ENCODE results near the gene COCH. TPM values are rescaled to one million over a fixed set of nuclear protein-coding genes. Genes with fewer than 3 reads are reported as not detected.

The COCH gene
- total RNA-seq, 1 experiment from 2014 or later = 9.4 TPM

GRCh38 chr14:30874999-30875787 is 834 bp downstream of the COCH start:
- H3K27me3 Mint-ChIP-seq (ENCODE audit: low read depth) = peaks cover 52% of the 10 kb centered on the region
- H3K9me3 Mint-ChIP-seq = no peaks in the 10 kb centered on the region
- H3K36me3 Mint-ChIP-seq = no peaks in the 10 kb centered on the region
- peak; percentile 56 for ATAC-seq
- DNase-seq (ENCODE audit: low spot score) = peak; percentile 53
- H3K4me3 Mint-ChIP-seq = peak overlapping the region; percentile 64
- ChIA-PET CTCF (no interaction called here), POLR2A (interaction anchor here (0.5 to 0.6 kb wide), 2 partner anchors 304 to 1083 kb away, joined by 4 to 5 read pairs; no protein-coding TSS in a partner anchor)
- H3K27ac Mint-ChIP-seq = no peak overlapping the region
- peaks cover 35% of the 10 kb centered on the region for H3K4me1 Mint-ChIP-seq
- TF ChIP-seq E2F1 (CRISPR knock-in tag; IDR thresholded peaks at IDR 0.05) (no peak), JUN (CRISPR knock-in tag; IDR thresholded peaks at IDR 0.05) (peak; percentile 43; the same call in 1 of the 2 replicates), SP1 (CRISPR knock-in tag; conservative IDR thresholded peaks at IDR 0.05) (no peak), MXD4 (CRISPR knock-in tag; IDR thresholded peaks at IDR 0.05; ENCODE audit: borderline replicate concordance) (no peak), ATF1 (CRISPR knock-in tag; IDR thresholded peaks at IDR 0.05) (no peak), CREB1 (CRISPR knock-in tag; IDR thresholded peaks at IDR 0.05) (peak; percentile 84), TEAD4 (CRISPR knock-in tag; IDR thresholded peaks at IDR 0.05) (no peak; the same call in 1 of the 2 replicates), JAZF1 (CRISPR knock-in tag; IDR thresholded peaks at IDR 0.05) (no peak), FOXK1 (CRISPR knock-in tag; IDR thresholded peaks at IDR 0.05) (0 out of 2 replicates have a peak, but pooled peaks have one; percentile 55), ZNF219 (CRISPR knock-in tag; IDR thresholded peaks at IDR 0.05; ENCODE audit: borderline replicate concordance) (no peak), AFF4 (CRISPR knock-in tag; IDR thresholded peaks at IDR 0.05; ENCODE audit: borderline replicate concordance) (peak; percentile 41; the same call in 1 of the 2 replicates), RORB (CRISPR knock-in tag; IDR thresholded peaks at IDR 0.05) (no peak), TP53 (CRISPR knock-in tag; IDR thresholded peaks at IDR 0.05) (0 out of 2 replicates have a peak, but pooled peaks have one; percentile 45), FOXP1 (CRISPR knock-in tag; IDR thresholded peaks at IDR 0.05; ENCODE audit: borderline replicate concordance) (peak; percentile 79; the same call in 1 of the 2 replicates), EMX1 (CRISPR knock-in tag; IDR thresholded peaks at IDR 0.05) (no peak), NR2C2 (CRISPR knock-in tag; IDR thresholded peaks at IDR 0.05) (0 out of 2 replicates have a peak, but pooled peaks have one; percentile 64), ATF2 (CRISPR knock-in tag; IDR thresholded peaks at IDR 0.05; ENCODE audit: borderline replicate concordance, low read depth) (no peak), ZBTB43 (CRISPR knock-in tag; IDR thresholded peaks at IDR 0.05) (no peak), ZNF423 (CRISPR knock-in tag; IDR thresholded peaks at IDR 0.05) (peak; percentile 49; the same call in 1 of the 2 replicates), ATF6 (CRISPR knock-in tag; IDR thresholded peaks at IDR 0.05) (no peak), MAX (CRISPR knock-in tag; IDR thresholded peaks at IDR 0.05) (peak; percentile 94), NFE2L1 (CRISPR knock-in tag; IDR thresholded peaks at IDR 0.05) (peak; percentile 77; the same call in 1 of the 2 replicates), ZNF281 (CRISPR knock-in tag; IDR thresholded peaks at IDR 0.05) (peak; percentile 59; the same call in 1 of the 2 replicates)

All from WTC11 (cell line).